ENCODE data around the gene TTC33.

The TTC33 gene

DNA sequence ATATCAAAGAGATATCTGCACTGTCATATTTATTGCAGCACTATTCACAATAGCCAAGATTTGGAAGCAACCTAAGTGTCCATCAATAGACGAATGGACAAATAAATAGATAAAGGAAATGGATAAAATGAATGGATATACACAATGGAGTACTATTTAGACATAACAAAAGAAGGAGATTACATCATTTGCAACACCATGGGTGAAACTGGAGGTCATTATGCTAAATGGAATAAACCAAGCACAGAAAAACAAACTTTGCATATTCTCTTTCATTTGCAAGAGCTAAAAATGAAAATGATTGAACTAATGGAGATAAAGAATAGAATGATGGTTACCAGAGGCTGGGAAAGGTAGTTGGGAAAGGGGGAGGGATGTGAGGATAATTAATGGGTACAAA is 231.1 kb downstream of the TTC33 start:
- DNase-seq: no peak

GRCh38 chr5:40521925-40522324 is 233.8 kb downstream of the TTC33 start:
- DNase-seq: no peak

GRCh38 chr5:40521108-40521785 is 234.5 kb downstream of the TTC33 start:
- DNase-seq: no peak

- no peak for DNase-seq
These were observed 237.3 kb downstream of the TTC33 start for GRCh38 chr5:40518485-40518917.

DNA sequence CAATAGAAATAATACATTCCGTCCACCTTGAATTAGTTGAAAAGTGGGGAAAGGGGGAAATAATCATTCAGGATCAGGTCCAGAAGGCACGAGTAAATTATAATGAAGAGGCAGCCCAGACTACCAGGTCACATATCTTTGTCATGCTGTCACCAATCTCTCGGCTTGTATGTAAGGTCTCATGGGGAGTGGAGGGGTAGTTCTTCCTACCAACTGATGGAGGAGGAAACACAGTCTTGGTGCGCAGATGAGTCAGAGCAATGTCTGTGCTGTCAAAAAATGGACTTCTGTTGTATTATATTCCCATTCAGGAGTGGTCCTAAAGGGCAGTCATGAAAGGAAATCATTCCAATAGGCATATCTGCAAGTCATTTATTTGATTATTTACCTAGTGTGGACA is 240.3 kb downstream of the TTC33 start:
- no peak for DNase-seq

DNA sequence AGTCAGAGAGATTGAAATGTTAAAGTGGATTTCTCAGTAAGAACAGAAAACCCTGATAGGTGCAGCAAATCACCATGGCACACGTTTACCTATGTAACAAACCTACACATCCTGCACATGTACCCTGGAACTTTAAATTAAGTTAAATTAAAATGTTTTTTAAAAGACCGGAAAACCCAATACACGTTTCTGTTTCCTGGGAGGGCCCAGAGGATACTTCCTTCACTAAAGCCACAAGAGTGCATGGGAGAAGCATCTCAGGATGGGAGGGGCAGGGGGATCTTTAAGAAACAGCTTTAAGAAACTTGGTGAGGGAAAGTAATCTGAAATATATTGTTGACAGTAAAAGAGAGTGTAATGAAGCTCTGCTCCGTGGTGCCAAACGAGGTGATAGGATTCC is 240.8 kb downstream of the TTC33 start:
- DNase-seq: no peak

DNA sequence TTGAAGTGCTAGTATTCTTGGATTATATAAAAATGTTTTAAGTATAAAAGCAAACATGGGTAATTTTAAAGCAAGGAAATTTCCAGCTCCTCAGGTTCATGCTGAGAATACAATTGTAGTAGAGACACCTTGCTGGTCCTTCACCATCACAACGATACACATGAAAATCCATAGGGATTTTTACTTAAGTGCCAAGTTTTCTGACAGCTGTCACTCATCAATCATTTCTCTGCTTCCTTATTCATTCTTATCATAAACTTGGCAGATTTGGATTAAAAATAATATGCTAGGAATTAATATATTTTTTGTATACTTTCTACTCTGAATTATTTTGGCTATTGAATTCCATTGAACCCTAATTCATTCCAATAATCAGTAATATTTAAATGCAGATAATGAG is 244.0 kb downstream of the TTC33 start:
- DNase-seq: no peak

- DNase-seq: no peak
These were observed 248.7 kb downstream of the TTC33 start for GRCh38 chr5:40507095-40507494.

DNA sequence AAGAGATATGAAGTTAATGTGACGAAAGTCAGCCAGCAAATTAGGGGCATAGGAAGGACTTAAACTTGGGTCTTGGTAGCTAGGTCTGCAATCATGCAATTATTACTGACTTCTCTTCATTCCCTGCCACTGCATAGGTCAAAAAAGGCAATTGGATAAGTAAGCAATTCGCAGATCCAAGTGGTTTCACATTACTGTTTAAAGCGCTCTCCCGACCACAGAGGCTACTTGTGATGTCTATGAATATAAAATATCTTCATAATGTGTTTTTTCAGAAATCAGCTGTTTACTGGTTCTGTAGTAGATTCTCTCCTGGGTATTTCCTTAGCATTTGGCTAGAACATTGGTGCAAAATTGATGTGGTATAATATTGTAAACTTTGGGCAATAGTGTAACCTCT is 250.7 kb downstream of the TTC33 start:
- DNase-seq: no peak

DNA sequence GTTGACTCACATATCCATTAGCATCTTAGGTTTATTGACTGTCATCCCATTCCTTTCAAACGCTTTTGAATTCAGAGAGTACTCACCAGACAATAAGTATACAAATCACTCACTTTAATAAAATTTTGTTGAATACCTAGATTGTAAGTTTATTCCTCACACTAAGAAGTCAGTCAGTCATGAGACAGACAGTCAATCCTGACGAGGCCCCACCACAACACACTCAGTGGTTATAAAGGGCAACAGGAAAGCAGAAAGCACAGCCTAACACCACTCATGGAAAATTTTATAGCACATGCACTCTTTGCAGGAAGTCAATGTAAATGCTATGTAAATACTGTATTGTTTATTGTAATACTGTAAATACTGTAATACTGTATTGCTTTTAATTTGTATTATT is 252.3 kb downstream of the TTC33 start:
- no peak for DNase-seq

GRCh38 chr5:40502736-40503135 is 253.0 kb downstream of the TTC33 start:
- no peak for DNase-seq

DNA sequence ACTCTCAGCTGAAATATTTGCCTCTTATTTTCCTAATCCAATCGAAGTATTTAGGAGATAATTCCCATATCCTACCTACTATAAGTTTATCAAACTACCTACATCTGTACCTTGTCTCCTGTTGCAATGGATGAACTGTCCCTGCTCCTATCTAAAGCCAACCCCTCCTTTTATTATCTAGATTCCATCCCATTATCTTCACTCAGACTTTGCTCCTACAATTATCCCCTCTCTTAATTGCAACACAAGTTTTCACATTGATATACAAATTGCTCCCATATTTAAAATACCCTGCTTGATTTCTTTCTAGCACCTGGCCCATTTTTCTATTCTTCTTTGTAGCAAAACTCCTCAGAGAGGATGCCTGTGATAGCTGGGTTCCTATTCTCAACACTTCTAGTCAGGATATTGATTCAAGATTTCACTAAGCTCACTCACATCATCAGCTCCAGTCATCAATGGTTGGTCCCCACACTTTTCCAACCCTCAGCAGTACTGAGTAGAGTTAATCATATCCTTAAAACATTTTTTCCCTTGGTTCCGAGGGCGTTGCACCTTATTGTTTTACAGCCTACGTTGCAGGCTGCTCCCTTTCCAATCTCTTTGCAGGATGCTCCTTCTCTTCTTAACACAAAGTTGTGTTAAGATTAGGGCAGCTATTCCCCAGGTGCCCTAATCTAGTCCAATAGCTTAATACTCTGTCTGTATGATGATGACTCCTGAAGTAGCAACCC is 253.9 kb downstream of the TTC33 start:
- no peak for DNase-seq

- DNase-seq: no peak
These were observed 256.1 kb downstream of the TTC33 start for GRCh38 chr5:40499518-40500273.

DNA sequence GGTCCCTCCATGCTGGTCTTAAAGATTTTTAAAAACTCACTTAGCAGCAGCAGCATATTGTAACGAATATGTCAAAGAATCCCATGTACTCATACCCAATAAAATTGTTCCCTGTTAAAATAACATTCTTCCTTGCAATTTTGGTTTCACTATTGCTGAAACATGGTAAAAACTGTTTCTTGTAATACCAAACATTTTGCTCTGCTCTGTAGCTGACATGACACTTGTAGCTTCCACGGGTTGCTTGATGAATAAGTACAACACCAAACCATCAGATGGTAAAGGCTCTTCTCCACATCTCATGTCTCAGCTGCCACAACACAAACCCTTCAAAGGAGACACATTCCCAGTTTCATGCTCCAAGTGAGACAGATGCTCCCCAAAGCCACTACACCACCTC is 256.8 kb downstream of the TTC33 start:
- DNase-seq: no peak

GRCh38 chr5:40497573-40497972 is 258.2 kb downstream of the TTC33 start:
- DNase-seq: no peak

DNA sequence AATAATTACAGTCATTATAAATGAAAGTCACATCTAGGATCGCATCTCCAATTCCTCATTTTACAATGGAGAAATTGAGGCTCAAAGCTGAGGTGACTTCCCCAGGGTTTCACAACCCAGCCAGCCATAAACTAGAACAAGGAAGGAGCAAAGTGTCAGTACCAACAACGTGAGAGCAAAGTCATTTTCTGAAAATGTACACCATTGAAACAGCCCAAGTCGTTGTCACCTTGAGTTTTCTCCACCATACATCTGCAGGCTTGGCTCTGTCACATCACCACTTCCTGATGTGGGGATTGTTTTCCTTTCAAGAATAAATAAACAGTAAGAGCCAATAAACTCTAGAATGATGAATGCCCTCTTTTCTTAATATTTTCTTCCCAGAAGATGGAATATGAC is 260.5 kb downstream of the TTC33 start:
- DNase-seq: no peak

- DNase-seq: no peak
These were observed 261.0 kb downstream of the TTC33 start for GRCh38 chr5:40494631-40495236.

GRCh38 chr5:40492056-40492455 is 263.7 kb downstream of the TTC33 start:
- no peak for DNase-seq

DNA sequence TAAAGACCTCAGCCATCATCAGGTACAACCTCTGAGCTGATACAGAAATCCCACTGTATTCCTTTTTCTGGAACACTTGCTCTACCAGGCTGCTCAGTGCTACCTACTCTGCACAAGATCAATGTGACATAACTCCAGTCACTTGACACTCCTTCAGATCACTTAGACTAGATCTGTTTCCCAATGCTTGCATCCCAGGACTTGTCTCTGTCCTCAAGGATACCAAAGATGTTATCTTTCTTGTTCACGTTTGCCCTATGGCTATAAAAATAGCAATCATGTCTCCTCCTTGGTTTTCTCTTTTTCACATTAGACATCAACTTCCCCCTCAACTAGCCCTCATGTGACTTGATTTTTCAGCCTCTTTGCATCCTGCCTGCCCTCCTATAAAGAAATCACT is 264.1 kb downstream of the TTC33 start:
- no peak for DNase-seq

- DNase-seq: no peak
These were observed 265.2 kb downstream of the TTC33 start for GRCh38 chr5:40490464-40491111.

GRCh38 chr5:40489421-40489820 is 266.3 kb downstream of the TTC33 start:
- DNase-seq: no peak

Data from amygdala (tissue), 56 donors.